Stomach (tissue), 19 donors: ENCODE measurements around the gene PPM1G. TPM values are rescaled to one million over a fixed set of nuclear protein-coding genes. Genes with fewer than 3 reads are reported as not detected.
A peak's percentile ranks its signal among the peaks of the same experiment; 100 is the strongest.

Source experiments
- DNase-seq, 2 donors: peaks; one replicate each; pipeline versions ENCODE4 v3.0.0 to v3.0.0-alpha.2; 2013 to 2019
- H3K27ac ChIP-seq, 5 donors: fragments of 200-600 bp in 4 of 5; sonication (generic) in 4 of 5; one replicate each; pipeline ENCODE4 v1.5.1; 2013 to 2019; ENCODE audit warnings: mild to moderate bottlenecking in 1 of 5, moderate library complexity in 1 of 5
- H3K27me3 ChIP-seq, 3 donors: fragments of 200-600 bp; sonication (generic); one replicate each; pipeline ENCODE4 v1.5.1; 2017 to 2019; ENCODE audit warnings: mixed run types in 1 of 3
- H3K36me3 ChIP-seq, 4 donors: fragments of 200-600 bp; sonication (generic); 1 replicate in 3 of 4; 2 replicates in 1 of 4; pipeline ENCODE4 v1.5.1; 2016 to 2019
- H3K4me1 ChIP-seq, 4 donors: fragments of 200-600 bp; sonication (generic); one replicate each; pipeline ENCODE4 v1.5.1; 2016 to 2019
- H3K4me3 ChIP-seq, 4 donors: fragments of 200-600 bp; sonication (generic) in 3 of 4; one replicate each; pipeline ENCODE4 v1.5.1; 2016 to 2019; ENCODE audit warnings: mild to moderate bottlenecking in 1 of 4
- H3K9me3 ChIP-seq, 4 donors: fragments of 200-600 bp; sonication (generic); one replicate each; pipeline ENCODE4 v1.5.1; 2016 to 2019
- CTCF ChIP-seq, 7 experiments: fragments of 450-650 bp in 4 of 7; fragments of 200-600 bp in 3 of 7; sonication (generic) in 3 of 7; IDR thresholded peaks; one replicate each; pipeline ENCODE4 v1.5.1; 2016 to 2019; ENCODE audit warnings: antibody characterized with exemption in 7 of 7, control low read depth in 2 of 7, mild to moderate bottlenecking in 1 of 7
- EP300 ChIP-seq: sonication (generic); formaldehyde crosslinking; IDR thresholded peaks from one replicate; pipeline ENCODE4 v1.6.1; 2017; ENCODE audit warnings: antibody characterized with exemption
- POLR2A ChIP-seq, 4 donors: fragments of 450-650 bp; IDR thresholded peaks; one replicate each; pipeline ENCODE4 v1.6.1; 2016; ENCODE audit warnings: antibody characterized with exemption in 4 of 4, control low read depth in 2 of 4, mild to moderate bottlenecking in 1 of 4, moderate library complexity in 1 of 4
- POLR2AphosphoS5 ChIP-seq, 3 donors: sonication (generic); formaldehyde crosslinking; IDR thresholded peaks; one replicate each; pipeline ENCODE4 v1.6.1; 2016; ENCODE audit warnings: antibody characterized with exemption in 3 of 3
- WGBS, 5 donors: extraction: QIAGEN DNeasy Blood & Tissue Kit in 3 of 5; methylation state at CpG; one replicate each; pipeline versions ENCODE4 v1.1.5 to v1.1.7; 2013 to 2018; 5-methylcytosine and 5-hydroxymethylcytosine counted together
- intact Hi-C: fragments of 100-400 bp; cut with DNase I; formaldehyde crosslinking; loops from one replicate; pipeline ENCODE4 v1.15.1; 2023; ENCODE audit warnings: low total_unique reads
- long read RNA-seq, 10 donors: transcript quantifications; one replicate each; lab custom pipeline, GENCODE V29; 2026
- polyA plus RNA-seq, 3 donors: library from polyadenylated mRNA; stranded (reverse); fragments of 200-250 nt; gene quantifications; one replicate each; pipeline ENCODE4 v1.2.3, GENCODE V29; 2013
- total RNA-seq, 5 donors: library from RNA; depleted of rRNA; stranded (reverse); fragments of >200 nt; gene quantifications; one replicate each; pipeline versions ENCODE4 v1.1.0 to v1.2.3, GENCODE V29; 2014 to 2016
- donor health status: healthy with polysubstance abuse.
- donor health status: Bipolar disorder and iron deficiency.
- donor health status: healthy.

The PPM1G gene
- total RNA-seq (10 to 100 TPM; 10.5 to 44.6 (median 42.9) TPM), polyA plus RNA-seq (10 to 100 TPM; 40.0 to 49.8 (median 47.2) TPM)
- long read RNA-seq, donor 1, transcript PPM1G-201 (10 exons, 2,311 nt) = major isoform, 7 of 16 reads
- long read RNA-seq, donor 1, partial matches to known transcripts = 9 of 16 reads
- long read RNA-seq, donor 1, other reads (novel, unspliced or antisense) = 0 of 16 reads
- long read RNA-seq, donor 2, transcript PPM1G-201 (10 exons, 2,311 nt) = major isoform, 10 of 18 reads
- long read RNA-seq, donor 2, partial matches to known transcripts = 7 of 18 reads
- long read RNA-seq, donor 2, other reads (novel, unspliced or antisense) = 0 of 18 reads
- long read RNA-seq, donor 3, transcript PPM1G-201 (10 exons, 2,311 nt) = major isoform, 5 of 5 reads
- long read RNA-seq, donor 3, partial matches to known transcripts = 0 of 5 reads
- long read RNA-seq, donor 3, other reads (novel, unspliced or antisense) = 0 of 5 reads
- long read RNA-seq, donor 4, partial matches to known transcripts = 0 of 2 reads
- long read RNA-seq, donor 4, other reads (novel, unspliced or antisense) = 0 of 2 reads
- long read RNA-seq, donor 5, transcript PPM1G-201 (10 exons, 2,311 nt) = major isoform, 5 of 56 reads
- long read RNA-seq, donor 5, partial matches to known transcripts = 51 of 56 reads
- long read RNA-seq, donor 5, other reads (novel, unspliced or antisense) = 0 of 56 reads
- long read RNA-seq, donor 6 = 0 reads
- long read RNA-seq, donor 7, transcript PPM1G-201 (10 exons, 2,311 nt) = major isoform, 6 of 23 reads
- long read RNA-seq, donor 7, partial matches to known transcripts = 16 of 23 reads
- long read RNA-seq, donor 7, other reads (novel, unspliced or antisense) = 0 of 23 reads
- long read RNA-seq, donor 8, transcript PPM1G-201 (10 exons, 2,311 nt) = major isoform, 11 of 26 reads
- long read RNA-seq, donor 8, partial matches to known transcripts = 15 of 26 reads
- long read RNA-seq, donor 8, other reads (novel, unspliced or antisense) = 0 of 26 reads
- long read RNA-seq, donor 9, partial matches to known transcripts = 7 of 8 reads
- long read RNA-seq, donor 9, other reads (novel, unspliced or antisense) = 0 of 8 reads
- long read RNA-seq, donor 10, partial matches to known transcripts = 7 of 10 reads
- long read RNA-seq, donor 10, other reads (novel, unspliced or antisense) = 0 of 10 reads

- Histone ChIP-seq H3K4me1 (peaks cover 13 to 42% (median 36%) of the 10 kb centered on the region in 4 donors), H3K4me3 (peak within 1 kb of the TSS; percentile 92 to 100 (median 97)), H3K9me3 (no peaks in the 10 kb centered on the region), H3K36me3 (peaks cover 5 to 9% (median 9%) of the 10 kb centered on the region in 4 donors), H3K27me3 (no peaks in the 10 kb centered on the region), H3K27ac (peak within 1 kb of the TSS; percentile 85 to 93 (median 91))
- WGBS, 5 donors = 1% methylated on average over 29 to 82 of the region's 82 CpGs
- intact Hi-C loops = no loop called here
- DNase-seq = peak; percentile 97 to 99
- TF ChIP-seq EP300 (no peak), POLR2A (IDR thresholded peaks at IDR 0.05) (peak in 1 of 4 donors; percentile 11), POLR2AphosphoS5 (IDR thresholded peaks at IDR 0.05) (peak; percentile 1 to 91 (median 84)), CTCF (IDR thresholded peaks at IDR 0.05) (peak in 1 of 7 experiments; percentile 8)
Observed at GRCh38 chr2:27409321-27410073, at the start of gene PPM1G. PPM1G (minus strand) TSS chr2:27409591; CDS start chr2:27409422, 169 bp downstream.

GRCh38 chr2:27453968-27454367, 44.6 kb upstream of the PPM1G start:
- intact Hi-C loops = no loop called here
- peaks cover 39 to 100% (median 96%) of the 10 kb centered on the region in 4 donors for H3K36me3 ChIP-seq
- H3K27me3 ChIP-seq = no peaks in the 10 kb centered on the region
- H3K4me1 ChIP-seq = no peaks in the 10 kb centered on the region
- no peak overlapping the region for H3K27ac ChIP-seq
- WGBS, 5 donors = 82 to 93% (median 91%) methylated on average over 7 of the region's 7 CpGs
- TF ChIP-seq POLR2AphosphoS5 (IDR thresholded peaks at IDR 0.05) = no peak
- no peak for TF ChIP-seq POLR2A (IDR thresholded peaks at IDR 0.05)
- TF ChIP-seq CTCF (IDR thresholded peaks at IDR 0.05) = no peak
- no peak for TF ChIP-seq EP300
- no peaks in the 10 kb centered on the region for H3K9me3 ChIP-seq
- no peak overlapping the region for H3K4me3 ChIP-seq
- DNase-seq = no peak

GRCh38 chr2:27451095-27451494, 41.7 kb upstream of the PPM1G start:
- H3K4me1 ChIP-seq = no peaks in the 10 kb centered on the region
- no peak for DNase-seq
- no peak overlapping the region for H3K27ac ChIP-seq
- TF ChIP-seq POLR2A (IDR thresholded peaks at IDR 0.05) (no peak), EP300 (no peak), CTCF (IDR thresholded peaks at IDR 0.05) (no peak), POLR2AphosphoS5 (IDR thresholded peaks at IDR 0.05) (no peak)
- no peak overlapping the region for H3K4me3 ChIP-seq
- H3K9me3 ChIP-seq = no peaks in the 10 kb centered on the region
- H3K27me3 ChIP-seq = no peaks in the 10 kb centered on the region
- intact Hi-C loops = no loop called here
- H3K36me3 ChIP-seq = peaks cover 34 to 94% (median 88%) of the 10 kb centered on the region in 4 donors
- 41 to 96% (median 82%) methylated on average over 1 of the region's 1 CpG for WGBS, 5 donors
